CD8-positive, alpha-beta memory T cell (primary cell): Measurements from ENCODE around the gene YAP1. TPM values are rescaled to one million over a fixed set of nuclear protein-coding genes. Genes with fewer than 3 reads are reported as not detected.

Experiments
- CTCF ChIA-PET: fragments of 350-600 bp; sonication (Branson Sonifier 250); formaldehyde crosslinking; loops from one replicate; lab custom pipeline; 2021; ENCODE audit warnings: antibody characterized with exemption; lab: Charles Lee
- POLR2A ChIA-PET: fragments of 350-600 bp; sonication (Branson Sonifier 250); formaldehyde crosslinking; loops from one replicate; lab custom pipeline; 2021; ENCODE audit warnings: antibody characterized with exemption; lab: Charles Lee
- DNase-seq, 5 donors: peaks; one replicate each; pipeline versions ENCODE4 v3.0.0 to v3.0.0-alpha.2; 2020 to 2022; ENCODE audit warnings: mixed read lengths in 1 of 5
- H3K27ac ChIP-seq: one replicate; pipeline ENCODE4 v1.7.0; 2013; ENCODE audit warnings: low read depth, mild to moderate bottlenecking, low read length, moderate library complexity
- H3K27me3 ChIP-seq: 2 replicates; pipeline ENCODE4 v1.7.0; 2013; ENCODE audit warnings: low read length, mild to moderate bottlenecking; ENCODE audit not compliant: insufficient read depth, poor library complexity, severe bottlenecking
- H3K36me3 ChIP-seq: 2 replicates; pipeline ENCODE4 v1.7.0; 2013; ENCODE audit warnings: mild to moderate bottlenecking, low read length, moderate library complexity; ENCODE audit not compliant: insufficient read depth
- H3K4me1 ChIP-seq: 2 replicates; pipeline ENCODE4 v1.7.0; 2013; ENCODE audit warnings: mild to moderate bottlenecking, low read length, moderate library complexity; ENCODE audit not compliant: insufficient read depth
- H3K4me3 ChIP-seq: 2 replicates; pipeline ENCODE4 v1.7.0; 2013; ENCODE audit warnings: mild to moderate bottlenecking, low read length
- H3K9me3 ChIP-seq: 2 replicates; pipeline ENCODE4 v1.7.0; 2013; ENCODE audit warnings: mild to moderate bottlenecking, low read length
- H3K27ac Mint-ChIP-seq, 8 donors: one replicate each; pipeline ENCODE4 v1.8.0; 2020 to 2021; ENCODE audit warnings: mixed read lengths in 8 of 8, mild to moderate bottlenecking in 6 of 8, inconsistent platforms in 3 of 8, moderate library complexity in 3 of 8
- H3K27me3 Mint-ChIP-seq, 2 donors: one replicate each; pipeline ENCODE4 v1.8.0; 2020 to 2021; ENCODE audit warnings: mixed read lengths in 2 of 2, mild to moderate bottlenecking in 1 of 2, moderate library complexity in 1 of 2
- H3K36me3 Mint-ChIP-seq, 3 donors: one replicate each; pipeline ENCODE4 v1.8.0; 2020 to 2021; ENCODE audit warnings: mixed read lengths in 3 of 3, inconsistent platforms in 1 of 3, mild to moderate bottlenecking in 1 of 3
- H3K4me1 Mint-ChIP-seq, 3 donors: one replicate each; pipeline ENCODE4 v1.8.0; 2020 to 2021; ENCODE audit warnings: mixed read lengths in 3 of 3, inconsistent platforms in 1 of 3, mild to moderate bottlenecking in 1 of 3
- H3K4me3 Mint-ChIP-seq, 7 donors: one replicate each; pipeline ENCODE4 v1.8.0; 2020 to 2021; ENCODE audit warnings: mixed read lengths in 7 of 7, mild to moderate bottlenecking in 6 of 7, moderate library complexity in 4 of 7, inconsistent platforms in 2 of 7
- H3K9me3 Mint-ChIP-seq, 5 donors: one replicate each; pipeline ENCODE4 v1.8.0; 2020 to 2022; ENCODE audit warnings: mixed read lengths in 5 of 5, mild to moderate bottlenecking in 3 of 5, moderate library complexity in 2 of 5, inconsistent platforms in 1 of 5
- polyA plus RNA-seq: library from polyadenylated mRNA; unstranded; fragments of 300-500 nt; fragmentation: Illumina TruSeq; gene quantifications from one replicate; pipeline ENCODE4 v1.2.3, GENCODE V29; 2021
- total RNA-seq, 2 experiments: library from RNA; stranded (reverse); gene quantifications; one replicate each; pipeline ENCODE4 v1.2.3, GENCODE V29; 2021

Gene YAP1
- total and polyA plus RNA-seq, 3 experiments from 2014 or later, result 0.12 to 0.42 (median 0.20) TPM

DNA sequence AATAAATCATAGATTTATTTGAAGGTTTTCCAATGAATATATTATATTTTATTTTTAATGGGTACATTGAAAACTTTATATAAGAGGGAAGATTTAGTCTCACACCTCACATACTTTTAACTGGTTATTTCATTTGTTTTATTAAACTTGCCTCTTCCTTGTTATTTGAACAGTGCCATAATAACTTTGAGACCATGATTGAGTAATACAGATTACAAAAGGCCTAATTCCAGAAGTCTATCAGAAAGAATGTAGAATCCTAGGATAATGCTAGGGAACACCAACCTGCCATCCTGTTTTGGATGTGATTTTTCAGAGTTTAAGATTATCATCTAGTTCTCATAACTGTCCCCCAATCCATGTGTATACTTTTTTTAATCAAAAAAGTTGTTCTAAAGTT lies 104.4 kb downstream of the YAP1 start:
- ChIA-PET CTCF (no interaction called here), POLR2A (no interaction called here)
- H3K9me3 ChIP-seq, result no peaks in the 10 kb centered on the region
- Mint-ChIP-seq H3K27me3 (peaks cover 18 to 49% of the 10 kb centered on the region in 2 donors), H3K4me3 (no peak overlapping the region), H3K9me3 (no peaks in the 10 kb centered on the region), H3K36me3 (no peaks in the 10 kb centered on the region), H3K27ac (no peak overlapping the region), H3K4me1 (no peaks in the 10 kb centered on the region)
- H3K4me1 ChIP-seq, result no peaks in the 10 kb centered on the region
- no peak overlapping the region for H3K27ac ChIP-seq
- no peak for DNase-seq
- no peak overlapping the region for H3K4me3 ChIP-seq
- no peaks in the 10 kb centered on the region for H3K36me3 ChIP-seq
- no peaks in the 10 kb centered on the region for H3K27me3 ChIP-seq

DNA sequence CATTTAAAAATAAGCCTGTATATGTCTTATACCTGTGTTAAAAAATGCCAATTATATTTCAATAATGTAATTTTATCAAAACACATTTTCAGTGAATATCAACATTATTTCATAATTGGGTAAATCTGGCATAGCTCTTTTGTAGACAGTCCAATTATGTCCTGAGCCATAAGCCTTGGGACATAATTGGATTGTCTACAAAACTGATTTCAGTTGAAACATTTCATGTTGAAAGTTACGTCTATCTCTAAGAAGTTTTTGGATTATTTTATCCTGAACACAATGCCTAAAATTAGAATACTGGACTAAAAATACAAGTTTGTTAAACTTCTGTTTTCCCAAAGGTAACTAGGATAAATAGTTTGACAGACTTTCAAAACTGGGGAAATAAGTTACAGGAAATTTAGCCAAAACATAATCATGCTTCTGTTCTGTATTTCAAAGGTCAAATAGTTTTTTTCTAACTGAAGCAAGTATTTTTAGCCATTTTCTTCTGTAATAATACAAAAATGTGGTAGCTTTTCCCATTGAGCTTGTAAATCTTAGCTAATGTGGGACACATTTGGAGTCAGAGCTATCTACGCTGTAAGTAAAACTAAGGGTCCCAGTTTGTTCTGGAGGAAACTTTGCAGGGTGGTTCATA lies 106.3 kb downstream of the YAP1 start:
- H3K4me3 Mint-ChIP-seq, result no peak overlapping the region
- no peak overlapping the region for H3K27ac ChIP-seq
- ChIA-PET POLR2A (no interaction called here), CTCF (no interaction called here)
- H3K27ac Mint-ChIP-seq, result no peak overlapping the region
- H3K27me3 ChIP-seq, result no peaks in the 10 kb centered on the region
- H3K4me3 ChIP-seq, result no peak overlapping the region
- no peaks in the 10 kb centered on the region for H3K36me3 Mint-ChIP-seq
- DNase-seq, result no peak
- H3K27me3 Mint-ChIP-seq, result peaks cover 13 to 49% of the 10 kb centered on the region in 2 donors
- no peaks in the 10 kb centered on the region for H3K4me1 ChIP-seq
- no peaks in the 10 kb centered on the region for H3K4me1 Mint-ChIP-seq
- no peaks in the 10 kb centered on the region for H3K9me3 ChIP-seq
- H3K36me3 ChIP-seq, result no peaks in the 10 kb centered on the region
- no peaks in the 10 kb centered on the region for H3K9me3 Mint-ChIP-seq

DNA sequence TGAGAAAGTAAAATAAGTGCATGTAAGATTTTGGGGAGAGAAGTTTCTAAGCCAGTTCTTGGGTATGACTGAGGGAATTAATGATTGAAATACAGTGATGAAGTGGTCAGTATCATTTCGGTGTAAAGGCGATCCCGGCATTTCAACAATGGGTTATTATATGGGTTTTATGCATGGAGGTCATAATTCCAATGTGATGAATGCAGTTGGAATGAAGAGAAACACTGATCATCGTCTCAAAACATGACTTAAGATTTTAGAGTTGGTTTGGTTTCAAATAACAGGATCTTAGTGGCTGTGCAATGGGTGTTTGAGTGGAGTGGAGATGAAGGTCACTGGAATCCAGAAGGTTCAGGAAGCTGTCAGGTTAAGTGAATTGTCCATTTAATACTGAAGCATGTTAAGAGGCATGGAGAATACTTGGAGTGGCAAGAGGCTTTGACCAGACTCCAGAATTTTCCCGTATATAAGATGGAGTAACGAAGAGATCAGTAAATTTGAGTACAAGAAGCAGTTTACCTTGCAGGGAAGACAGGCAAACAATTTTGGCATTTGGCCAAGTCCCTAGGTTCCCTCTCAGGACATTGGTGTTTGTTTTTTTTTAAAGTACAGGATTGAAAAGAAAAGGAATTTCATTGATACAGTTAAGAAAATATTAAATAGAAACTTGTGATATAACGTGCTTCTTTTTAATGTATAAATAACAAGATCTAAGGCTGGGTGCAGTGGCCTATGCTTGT lies 110.7 kb downstream of the YAP1 start:
- H3K27ac ChIP-seq, result no peak overlapping the region
- no peaks in the 10 kb centered on the region for H3K36me3 ChIP-seq
- no peaks in the 10 kb centered on the region for H3K4me1 Mint-ChIP-seq
- H3K9me3 ChIP-seq, result no peaks in the 10 kb centered on the region
- DNase-seq, result no peak
- ChIA-PET CTCF (no interaction called here), POLR2A (no interaction called here)
- H3K4me3 ChIP-seq, result no peak overlapping the region
- H3K27ac Mint-ChIP-seq, result peak overlapping the region in 1 of 8 donors; percentile 13
- no peaks in the 10 kb centered on the region for H3K9me3 Mint-ChIP-seq
- no peaks in the 10 kb centered on the region for H3K27me3 ChIP-seq
- H3K4me3 Mint-ChIP-seq, result no peak overlapping the region
- H3K36me3 Mint-ChIP-seq, result no peaks in the 10 kb centered on the region
- no peaks in the 10 kb centered on the region for H3K4me1 ChIP-seq
- peaks cover 6 to 34% of the 10 kb centered on the region in 2 donors for H3K27me3 Mint-ChIP-seq

DNA sequence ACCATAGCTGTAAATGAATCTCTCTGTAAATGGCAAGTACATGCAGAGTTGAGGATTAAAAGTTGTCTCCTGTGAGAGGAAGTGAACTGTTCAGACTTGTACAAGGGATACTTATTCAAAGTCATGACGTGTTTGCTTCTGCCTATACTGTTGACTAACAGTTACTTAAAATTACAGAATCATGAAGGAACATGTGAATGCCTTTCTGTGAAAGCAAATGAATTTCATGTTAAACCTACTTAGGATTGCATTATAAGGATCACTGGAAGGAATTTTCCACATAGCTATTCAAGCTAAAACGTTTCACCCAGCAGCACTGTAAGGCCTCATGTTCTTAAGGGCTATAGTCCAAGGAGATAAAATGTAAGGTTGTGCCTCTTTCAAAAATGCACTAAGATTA lies 113.6 kb downstream of the YAP1 start:
- Histone ChIP-seq H3K27ac (no peak overlapping the region), H3K36me3 (no peaks in the 10 kb centered on the region), H3K9me3 (no peaks in the 10 kb centered on the region), H3K27me3 (no peaks in the 10 kb centered on the region), H3K4me1 (no peaks in the 10 kb centered on the region), H3K4me3 (no peak overlapping the region)
- Mint-ChIP-seq H3K4me1 (no peaks in the 10 kb centered on the region), H3K36me3 (no peaks in the 10 kb centered on the region), H3K4me3 (no peak overlapping the region), H3K27me3 (peaks cover 0 to 16% of the 10 kb centered on the region in 2 donors), H3K9me3 (no peaks in the 10 kb centered on the region), H3K27ac (no peak overlapping the region)
- DNase-seq, result no peak
- ChIA-PET CTCF (no interaction called here), POLR2A (no interaction called here)

DNA sequence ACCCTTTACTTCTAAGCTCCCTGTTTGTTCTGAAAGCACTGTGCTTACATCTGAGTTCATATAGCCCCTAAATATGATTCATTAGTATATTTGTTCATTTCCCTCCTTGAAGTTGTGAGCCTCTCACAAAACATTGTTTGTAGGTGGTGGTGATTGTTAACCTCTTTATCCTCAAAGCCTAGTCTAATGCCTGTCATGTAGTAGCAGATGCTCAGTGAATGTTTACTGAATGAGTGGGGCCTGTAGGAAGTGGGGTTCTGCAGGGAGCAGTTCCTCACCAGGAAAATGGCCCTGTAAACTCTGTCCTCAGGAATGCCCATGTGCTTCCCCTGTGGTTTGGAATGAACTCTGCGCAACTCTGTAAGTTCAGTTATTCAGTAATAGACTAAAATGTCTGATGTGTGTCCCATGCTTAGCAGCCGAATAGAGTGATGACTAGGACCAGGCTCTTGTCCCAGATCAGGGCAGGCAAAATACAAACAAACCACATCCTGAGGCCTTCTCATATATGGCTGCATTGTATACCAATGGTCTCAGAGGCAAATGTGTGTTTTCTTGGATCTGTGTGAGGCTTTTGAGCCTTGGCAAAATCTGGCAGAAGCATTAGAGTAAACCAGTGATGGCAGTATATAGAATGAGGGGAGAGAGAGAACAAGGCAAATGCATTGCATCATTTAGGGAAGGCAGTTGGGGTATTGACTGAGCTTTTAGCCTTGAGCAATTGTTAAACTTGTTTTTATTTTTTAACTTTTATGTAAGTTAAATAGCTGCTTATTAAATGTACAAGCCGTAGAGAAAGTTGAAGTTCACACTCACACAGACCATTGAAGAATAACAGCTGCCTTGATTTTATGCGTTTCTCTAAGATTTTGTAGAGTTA lies 115.7 kb downstream of the YAP1 start:
- H3K27me3 ChIP-seq, result no peaks in the 10 kb centered on the region
- CTCF ChIA-PET, result no interaction called here
- POLR2A ChIA-PET, result no interaction called here
- no peak for DNase-seq
- Mint-ChIP-seq H3K4me3 (no peak overlapping the region), H3K27ac (peak overlapping the region in 2 of 8 donors; percentile 18 to 44), H3K9me3 (no peaks in the 10 kb centered on the region), H3K27me3 (peaks cover under 1 to 1% of the 10 kb centered on the region in 2 donors), H3K4me1 (no peaks in the 10 kb centered on the region), H3K36me3 (no peaks in the 10 kb centered on the region)
- H3K36me3 ChIP-seq, result no peaks in the 10 kb centered on the region
- no peaks in the 10 kb centered on the region for H3K4me1 ChIP-seq
- no peak overlapping the region for H3K27ac ChIP-seq
- no peaks in the 10 kb centered on the region for H3K9me3 ChIP-seq
- no peak overlapping the region for H3K4me3 ChIP-seq

DNA sequence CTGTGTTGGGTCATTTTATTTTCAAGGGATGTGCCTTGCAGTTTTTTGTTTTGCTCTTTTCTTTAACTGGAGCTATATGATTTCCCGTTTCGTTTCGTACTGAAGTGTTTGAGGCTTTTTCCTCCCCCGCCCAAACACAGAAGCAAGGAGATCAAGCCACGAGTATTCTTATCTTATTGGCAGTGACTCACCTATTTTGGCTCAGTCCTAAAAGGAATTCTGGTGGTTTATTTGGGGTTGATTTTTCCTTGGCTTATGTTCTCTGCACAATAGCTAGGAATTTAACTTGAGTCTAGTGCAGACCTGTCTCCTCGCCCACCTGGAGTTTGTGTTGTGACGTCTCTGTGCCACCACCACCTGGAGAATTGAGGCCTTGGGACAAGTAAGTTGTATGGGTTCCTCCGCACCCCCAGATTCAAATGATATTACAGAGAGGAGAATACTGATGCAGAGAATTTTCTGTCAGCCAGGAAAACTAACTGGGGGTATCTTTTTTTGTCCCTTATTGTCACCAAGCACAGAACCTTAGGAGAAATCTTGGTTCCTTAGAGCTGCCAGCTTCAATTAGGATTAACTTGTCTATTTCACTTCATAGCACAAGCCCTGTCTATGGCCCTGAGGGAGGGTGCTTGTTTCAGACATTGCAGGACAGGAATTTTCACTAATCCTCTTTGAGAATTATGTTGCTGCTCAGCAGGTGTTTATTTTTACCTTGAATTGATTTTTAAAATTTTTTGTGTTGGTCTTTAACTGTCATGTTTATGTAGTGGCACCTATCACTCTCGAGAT lies 116.6 kb downstream of the YAP1 start:
- Histone ChIP-seq H3K4me3 (no peak overlapping the region), H3K9me3 (no peaks in the 10 kb centered on the region), H3K4me1 (no peaks in the 10 kb centered on the region), H3K27me3 (no peaks in the 10 kb centered on the region), H3K27ac (no peak overlapping the region), H3K36me3 (no peaks in the 10 kb centered on the region)
- ChIA-PET CTCF (no interaction called here), POLR2A (no interaction called here)
- H3K27me3 Mint-ChIP-seq, result peaks cover 3 to 5% of the 10 kb centered on the region in 2 donors
- H3K9me3 Mint-ChIP-seq, result no peaks in the 10 kb centered on the region
- no peaks in the 10 kb centered on the region for H3K36me3 Mint-ChIP-seq
- peak overlapping the region in 1 of 8 donors; percentile 33 for H3K27ac Mint-ChIP-seq
- DNase-seq, result no peak
- H3K4me1 Mint-ChIP-seq, result no peaks in the 10 kb centered on the region
- H3K4me3 Mint-ChIP-seq, result no peak overlapping the region

DNA sequence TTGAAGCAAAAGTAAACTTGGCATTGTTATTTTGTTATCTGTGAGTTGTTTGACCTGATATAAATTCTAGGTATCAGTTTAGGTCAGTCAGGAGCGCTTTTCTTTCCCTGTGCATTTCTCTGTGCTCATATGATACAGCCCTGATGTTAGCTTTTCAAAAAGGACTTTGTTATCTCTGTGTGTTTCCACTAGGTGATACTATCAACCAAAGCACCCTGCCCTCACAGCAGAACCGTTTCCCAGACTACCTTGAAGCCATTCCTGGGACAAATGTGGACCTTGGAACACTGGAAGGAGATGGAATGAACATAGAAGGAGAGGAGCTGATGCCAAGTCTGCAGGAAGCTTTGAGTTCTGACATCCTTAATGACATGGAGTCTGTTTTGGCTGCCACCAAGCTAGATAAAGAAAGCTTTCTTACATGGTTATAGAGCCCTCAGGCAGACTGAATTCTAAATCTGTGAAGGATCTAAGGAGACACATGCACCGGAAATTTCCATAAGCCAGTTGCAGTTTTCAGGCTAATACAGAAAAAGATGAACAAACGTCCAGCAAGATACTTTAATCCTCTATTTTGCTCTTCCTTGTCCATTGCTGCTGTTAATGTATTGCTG lies 119.4 kb downstream of the YAP1 start:
- Histone ChIP-seq H3K36me3 (no peaks in the 10 kb centered on the region), H3K27ac (no peak overlapping the region), H3K4me3 (no peak overlapping the region), H3K27me3 (no peaks in the 10 kb centered on the region), H3K4me1 (no peaks in the 10 kb centered on the region), H3K9me3 (no peaks in the 10 kb centered on the region)
- Mint-ChIP-seq H3K36me3 (no peaks in the 10 kb centered on the region), H3K27ac (no peak overlapping the region), H3K4me3 (no peak overlapping the region), H3K4me1 (no peaks in the 10 kb centered on the region), H3K9me3 (no peaks in the 10 kb centered on the region), H3K27me3 (peaks cover 5 to 12% of the 10 kb centered on the region in 2 donors)
- ChIA-PET POLR2A (no interaction called here), CTCF (no interaction called here)
- no peak for DNase-seq
